Measurements from ENCODE around the gene PNMT. TPM values are rescaled to one million over a fixed set of nuclear protein-coding genes. Genes with fewer than 3 reads are reported as not detected.

The PNMT gene
- total and polyA plus RNA-seq, 2 of the 13 experiments (the other 11 are each of a cell fraction or from before 2014, with no cell fraction given) = 0.25 TPM; not detected in 1

DNA sequence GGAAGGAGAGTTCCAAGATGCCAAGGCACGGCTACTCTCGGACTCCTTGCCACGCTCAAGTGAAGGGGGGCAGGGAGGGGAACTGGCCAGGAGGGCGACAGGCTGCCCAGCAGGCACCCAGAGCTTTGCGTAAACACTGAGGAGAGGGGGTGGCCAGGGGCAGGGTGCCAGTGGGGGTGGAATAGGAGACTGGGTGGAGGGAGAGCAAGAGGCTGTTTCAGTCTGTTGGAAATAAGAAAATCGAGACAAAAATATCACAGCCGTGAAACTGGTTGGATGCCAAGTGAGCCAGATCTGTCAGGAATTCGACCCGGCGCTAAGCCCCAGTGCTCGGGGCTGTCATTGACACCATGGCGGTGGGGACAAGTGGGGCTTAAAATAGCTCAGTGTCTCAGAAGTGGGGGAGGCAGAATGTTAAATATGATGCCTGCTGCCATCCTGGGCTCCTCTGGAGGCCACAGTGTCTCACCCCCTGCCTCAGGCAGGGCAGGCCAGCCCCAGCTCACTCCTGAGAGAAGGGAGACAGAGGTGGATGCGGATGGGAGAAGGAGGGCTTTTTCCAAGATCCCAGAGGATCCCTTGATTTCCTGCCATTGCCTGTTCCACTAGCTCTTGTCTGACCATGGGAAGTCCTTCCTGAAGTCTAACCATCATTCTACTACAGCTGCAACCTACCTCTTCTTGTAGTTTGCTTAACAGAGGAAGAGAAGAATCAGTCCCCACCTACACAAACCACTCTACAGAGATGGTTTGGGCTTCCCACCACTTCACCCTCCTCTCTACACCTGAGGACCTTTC is 9.5 kb downstream of the PNMT start (continued):
- TF ChIP-seq ZNF512B (CRISPR knock-in tag; IDR thresholded peaks at IDR 0.05; ENCODE audit: borderline replicate concordance) (no peak), NFE2L1 (CRISPR knock-in tag; IDR thresholded peaks at IDR 0.05; ENCODE audit: borderline replicate concordance) (no peak), ZNF253 (CRISPR knock-in tag; IDR thresholded peaks at IDR 0.05; ENCODE audit: borderline replicate concordance) (no peak), ZNF670 (CRISPR knock-in tag; IDR thresholded peaks at IDR 0.05; ENCODE audit: borderline replicate concordance) (no peak), ZNF749 (CRISPR knock-in tag; IDR thresholded peaks at IDR 0.05; ENCODE audit: borderline replicate concordance) (no peak), RFX3 (CRISPR knock-in tag; IDR thresholded peaks at IDR 0.05) (no peak), CBFB (CRISPR knock-in tag; IDR thresholded peaks at IDR 0.05) (no peak), DPF2 (CRISPR knock-in tag; IDR thresholded peaks at IDR 0.05; ENCODE audit: borderline replicate concordance, low read depth) (no peak), ELF3 (CRISPR knock-in tag; IDR thresholded peaks at IDR 0.05) (no peak), ZNF337 (CRISPR knock-in tag; IDR thresholded peaks at IDR 0.05; ENCODE audit: borderline replicate concordance, low read depth) (no peak), TOPORS (CRISPR knock-in tag; IDR thresholded peaks at IDR 0.05) (no peak), CBX5 (CRISPR knock-in tag; IDR thresholded peaks at IDR 0.05; ENCODE audit: borderline replicate concordance) (no peak)
- TF ChIP-seq, protein P1, sequence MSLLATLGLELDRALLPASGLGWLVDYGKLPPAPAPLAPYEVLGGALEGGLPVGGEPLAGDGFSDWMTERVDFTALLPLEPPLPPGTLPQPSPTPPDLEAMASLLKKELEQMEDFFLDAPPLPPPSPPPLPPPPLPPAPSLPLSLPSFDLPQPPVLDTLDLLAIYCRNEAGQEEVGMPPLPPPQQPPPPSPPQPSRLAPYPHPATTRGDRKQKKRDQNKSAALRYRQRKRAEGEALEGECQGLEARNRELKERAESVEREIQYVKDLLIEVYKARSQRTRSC (CRISPR knock-in tag; IDR thresholded peaks at IDR 0.05; ENCODE audit: low read depth) = no peak
